Psoas muscle (tissue), 8 donors: ENCODE results near the gene RPTOR. TPM values are rescaled to one million over a fixed set of nuclear protein-coding genes. Genes with fewer than 3 reads are reported as not detected.

Source experiments
- ATAC-seq, 4 donors: fragments of 200-7000 bp; cut with Tn5 transposase; one replicate each; pipeline ENCODE4 v1.9.1; 2020; ENCODE audit warnings: moderate library complexity in 3 of 4, mild to moderate bottlenecking in 2 of 4
- DNase-seq, 2 donors: peaks; one replicate each; pipeline ENCODE4 v3.0.0-alpha.2; 2020
- H3K27ac ChIP-seq: fragments of 200-600 bp; one replicate; pipeline ENCODE4 v1.8.0; 2022
- H3K27me3 ChIP-seq, 3 donors: fragments of 200-600 bp in 1 of 3; one replicate each; pipeline versions ENCODE4 v1.6.1 to v1.8.0; 2013 to 2022; ENCODE audit warnings: low read length in 2 of 3, mild to moderate bottlenecking in 2 of 3, moderate library complexity in 1 of 3; ENCODE audit not compliant: insufficient read depth in 3 of 3
- H3K36me3 ChIP-seq, 2 donors: fragments of 200-600 bp in 1 of 2; one replicate each; pipeline versions ENCODE4 v1.6.1 to v1.8.0; 2013 to 2022; ENCODE audit warnings: low read depth in 1 of 2, mild to moderate bottlenecking in 1 of 2, moderate library complexity in 1 of 2; ENCODE audit not compliant: insufficient read depth in 1 of 2
- H3K4me1 ChIP-seq: fragments of 200-600 bp; one replicate; pipeline ENCODE4 v1.8.0; 2022
- H3K4me3 ChIP-seq: fragments of 200-600 bp; one replicate; pipeline ENCODE4 v1.8.0; 2022; ENCODE audit warnings: mild to moderate bottlenecking
- H3K9me3 ChIP-seq: fragments of 200-600 bp; one replicate; pipeline ENCODE4 v1.8.0; 2022
- CTCF ChIP-seq: fragments of 200-600 bp; IDR thresholded peaks from one replicate; pipeline ENCODE4 v1.8.0; 2022; ENCODE audit warnings: antibody characterized with exemption
- WGBS, 3 donors: extraction: QIAGEN DNeasy Blood & Tissue Kit; methylation state at CpG; one replicate each; pipeline versions ENCODE4 v1.1.6 to v1.1.7; 2013; 5-methylcytosine and 5-hydroxymethylcytosine counted together
- intact Hi-C, 2 donors: fragments of 100-400 bp; cut with DNase I; formaldehyde crosslinking; loops; one replicate each; pipeline versions ENCODE4 v1.11.0 to v1.14.2; 2022
- polyA plus RNA-seq, 3 donors: library from polyadenylated mRNA; stranded (reverse); fragments of 200-250 nt; gene quantifications; one replicate each; pipeline ENCODE4 v1.2.3, GENCODE V29; 2013
- total RNA-seq, 4 donors: library from RNA; stranded (reverse); fragmentation: NEBNext Ultra II Directional in 2 of 4; extraction: Animal tissue kit (Norgen Biotek cat#: 25700) in 2 of 4; gene quantifications; one replicate each; pipeline versions ENCODE4 v1.2.1 to v1.2.4, GENCODE V29; 2021 to 2023
- donor health status: healthy with polysubstance abuse.
- donor health status: DM: no; HTN: no; CAD: no; lungs with moderate emphysema.
- donor health status: Bipolar disorder and iron deficiency.
- donor health status: healthy.
- donor health status: DM: yes; HTN: yes; CAD: no.
- donor health status: DM: no; HTN: no; CAD: no.
- donor health status: DM: no; HTN: no; CAD: no.
- donor health status: DM: yes; HTN: yes; CAD: no.

RPTOR gene
- total and polyA plus RNA-seq, 7 donors = 13.6 to 82.2 (median 32.5) TPM

DNA sequence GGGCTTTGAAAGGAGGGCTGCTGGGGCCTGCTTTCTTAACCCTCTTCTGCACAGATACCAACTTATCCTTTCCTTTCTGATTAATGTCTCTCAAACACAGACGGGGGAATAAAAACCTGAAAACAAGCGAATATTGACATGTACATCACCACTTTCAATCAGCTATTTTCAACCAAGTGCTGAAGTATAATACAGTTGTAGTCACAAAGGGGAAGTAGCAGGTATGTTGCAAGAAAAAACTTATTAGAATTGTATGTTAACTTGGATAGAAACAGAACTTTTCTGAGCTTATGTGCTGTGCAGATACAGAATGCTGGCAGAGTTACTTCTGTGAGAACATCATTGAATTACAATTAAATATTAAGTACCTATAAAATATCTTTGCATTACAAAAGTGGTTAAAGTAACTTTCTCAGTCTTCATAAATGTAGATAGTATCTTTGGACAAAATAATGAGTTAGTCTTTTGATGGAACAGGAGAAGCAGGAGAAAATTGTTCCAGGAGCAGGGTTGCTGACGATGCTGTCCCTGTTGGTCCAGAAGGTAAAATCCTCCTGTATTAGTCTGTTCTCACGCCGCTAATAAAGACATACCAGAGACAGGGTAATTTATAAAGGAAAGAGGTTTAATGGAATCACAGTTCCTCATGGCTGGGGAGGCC lies 59.5 kb downstream of the RPTOR start:
- intact Hi-C loops = no loop called here
- no peaks in the 10 kb centered on the region for H3K9me3 ChIP-seq
- ATAC-seq = no peak
- 92 to 95% (median 94%) methylated on average over 5 of the region's 5 CpGs for WGBS, 3 donors
- H3K4me3 ChIP-seq = no peak overlapping the region
- no peak overlapping the region for H3K27ac ChIP-seq
- H3K27me3 ChIP-seq = no peaks in the 10 kb centered on the region
- no peaks in the 10 kb centered on the region for H3K36me3 ChIP-seq
- TF ChIP-seq CTCF = no peak
- H3K4me1 ChIP-seq = peaks cover 4% of the 10 kb centered on the region
- no peak for DNase-seq

DNA sequence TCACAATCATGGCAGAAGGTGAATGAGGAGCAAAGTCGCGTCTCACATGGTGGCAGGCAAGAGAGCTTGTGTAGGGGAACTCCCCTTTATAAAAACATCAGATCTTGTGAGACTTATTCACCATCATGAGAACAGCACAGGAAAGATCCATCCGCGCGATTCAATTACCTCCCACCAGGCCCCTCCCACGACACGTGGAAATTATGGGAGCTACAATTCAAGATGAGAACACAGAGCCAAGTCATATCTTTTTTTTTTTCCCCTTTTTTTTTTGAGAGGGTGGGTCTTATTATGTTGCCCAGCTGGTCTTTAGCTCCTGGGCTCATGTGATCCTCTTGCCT lies 60.0 kb downstream of the RPTOR start:
- Histone ChIP-seq H3K27me3 (no peaks in the 10 kb centered on the region), H3K4me3 (no peak overlapping the region), H3K4me1 (peaks cover 9% of the 10 kb centered on the region), H3K9me3 (no peaks in the 10 kb centered on the region), H3K36me3 (no peaks in the 10 kb centered on the region), H3K27ac (no peak overlapping the region)
- TF ChIP-seq CTCF = no peak
- intact Hi-C loops = no loop called here
- ATAC-seq = no peak
- WGBS, 3 donors = 88 to 94% (median 90%) methylated on average over 7 of the region's 7 CpGs
- DNase-seq = no peak

DNA sequence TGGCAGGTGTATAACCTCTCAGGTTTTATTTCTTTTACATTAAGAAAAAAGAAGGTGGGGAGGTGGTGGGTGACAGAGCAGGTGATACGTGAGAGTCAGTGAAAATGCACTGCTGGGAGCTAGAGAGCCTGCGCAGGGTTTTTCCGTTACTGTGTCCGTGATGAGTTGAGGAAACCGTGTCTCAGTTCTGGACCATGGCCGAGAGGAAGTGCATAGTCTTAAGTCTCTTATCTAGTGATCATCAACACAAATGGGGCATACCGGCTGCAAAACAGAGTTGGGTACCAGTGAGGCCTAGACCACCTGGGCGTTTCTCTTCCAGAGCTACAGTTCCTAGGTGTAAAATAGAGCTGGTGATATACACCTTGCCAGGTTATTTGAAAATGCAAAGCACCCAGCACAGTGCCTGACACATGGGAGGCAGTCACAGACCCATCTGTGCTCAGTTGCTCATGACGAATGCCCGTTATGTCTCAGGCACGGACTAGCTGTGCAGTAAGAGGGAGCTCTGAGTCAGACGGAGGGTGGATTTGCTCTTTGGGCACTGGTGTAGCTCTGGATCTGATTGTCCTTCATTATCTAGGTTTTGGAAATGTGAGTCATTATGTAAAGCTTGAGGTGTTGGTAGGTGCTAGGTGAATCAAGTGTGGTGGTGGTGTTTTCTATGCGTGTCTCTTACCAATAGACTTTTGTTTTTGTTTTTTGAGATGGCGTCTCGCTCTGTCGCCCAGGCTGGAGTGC lies 60.9 kb downstream of the RPTOR start:
- Histone ChIP-seq H3K27me3 (no peaks in the 10 kb centered on the region), H3K27ac (no peak overlapping the region), H3K36me3 (no peaks in the 10 kb centered on the region), H3K4me1 (peaks cover 13% of the 10 kb centered on the region), H3K4me3 (no peak overlapping the region), H3K9me3 (no peaks in the 10 kb centered on the region)
- peak in 3 of 4 donors; percentile 56 to 68 (median 66) for ATAC-seq
- 77 to 86% (median 83%) methylated on average over 16 of the region's 16 CpGs for WGBS, 3 donors
- TF ChIP-seq CTCF = no peak
- no peak for DNase-seq
- intact Hi-C loops = no loop called here

DNA sequence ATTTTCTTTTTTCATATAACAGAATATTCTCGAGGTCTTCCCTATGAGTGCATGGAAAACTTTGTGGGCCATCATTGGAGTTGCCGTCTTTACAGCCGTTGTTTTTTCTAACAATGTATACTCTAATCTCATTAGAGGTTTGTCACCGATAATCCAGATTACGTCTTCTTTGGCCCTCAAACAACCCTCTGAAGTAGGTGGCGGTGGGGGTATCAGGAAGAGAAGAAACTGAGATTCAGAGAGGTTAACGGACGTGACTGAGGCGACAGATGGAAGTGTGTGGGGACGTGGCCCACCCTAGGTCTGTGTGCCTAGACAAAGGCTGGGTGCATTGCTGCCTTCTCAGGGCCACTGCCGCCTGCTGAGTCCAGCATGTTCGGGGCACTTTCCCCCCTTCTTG lies 63.7 kb downstream of the RPTOR start:
- no peak for DNase-seq
- no peak for ATAC-seq
- Histone ChIP-seq H3K4me3 (no peak overlapping the region), H3K27me3 (no peaks in the 10 kb centered on the region), H3K4me1 (peaks cover 28% of the 10 kb centered on the region), H3K27ac (no peak overlapping the region), H3K36me3 (no peaks in the 10 kb centered on the region), H3K9me3 (no peaks in the 10 kb centered on the region)
- TF ChIP-seq CTCF = no peak
- 97 to 98% (median 98%) methylated on average over 12 of the region's 12 CpGs for WGBS, 3 donors
- intact Hi-C loops = no loop called here
